NCI-H146 treated with DMSO at 0.1 percent for 48 hours (cell line): ENCODE results near the gene PDGFA.

Experiments
- DNase-seq: peaks from one replicate; lab custom pipeline; 2025; ENCODE audit not compliant: unreplicated experiment; lab: John Stamatoyannopoulos, UW

Gene PDGFA

GRCh38 chr7:449324-450019, 70.2 kb downstream of the PDGFA start:
- no peak for DNase-seq

GRCh38 chr7:447523-447922, 72.1 kb downstream of the PDGFA start:
- DNase-seq, result no peak
